BJ (cell line): Measurements from ENCODE around the gene HYDIN. TPM values are rescaled to one million over a fixed set of nuclear protein-coding genes. Genes with fewer than 3 reads are reported as not detected.

ENCODE experiments used
- CTCF ChIA-PET: fragments of 350-600 bp; formaldehyde crosslinking; extraction: SDS; loops from one replicate; lab custom pipeline; 2021; ENCODE audit warnings: antibody characterized with exemption, inconsistent platforms; lab: Yijun Ruan, JAX
- POLR2A ChIA-PET: fragments of 300-600 bp; sonication (Branson Sonifier 250); formaldehyde crosslinking; extraction: SDS; loops from one replicate; lab custom pipeline; 2021; ENCODE audit warnings: antibody characterized with exemption; lab: Charles Lee
- DNase-seq: peaks from one replicate; pipeline ENCODE4 v3.0.0-alpha.2; 2011; ENCODE audit warnings: low read depth
- H3K27me3 ChIP-seq: 2 replicates; pipeline ENCODE4 v1.6.0; 2011; ENCODE audit warnings: low read length; ENCODE audit not compliant: control insufficient read depth, insufficient read depth
- H3K36me3 ChIP-seq: 2 replicates; pipeline ENCODE4 v1.5.1; 2011; ENCODE audit warnings: low read length; ENCODE audit not compliant: control insufficient read depth, insufficient read depth
- H3K4me3 ChIP-seq: 2 replicates; pipeline ENCODE4 v1.5.1; 2011; ENCODE audit warnings: low read depth, mild to moderate bottlenecking, control low read depth, low read length
- polyA plus RNA-seq: library from polyadenylated mRNA; depleted of rRNA; stranded (reverse); fragments of >200 nt; gene quantifications from 2 replicates; pipeline ENCODE4 v1.2.3, GENCODE V29; 2011
- TF ChIP-seq, protein P1 (sequence below): IDR thresholded peaks from 2 replicates; pipeline ENCODE4 v1.5.1; 2011; ENCODE audit warnings: low read depth, mild to moderate bottlenecking, control low read depth, inconsistent platforms, low read length, moderate library complexity; ENCODE audit not compliant: insufficient read depth

Gene HYDIN
- polyA plus RNA-seq, 1 experiment: 0.47 TPM

DNA sequence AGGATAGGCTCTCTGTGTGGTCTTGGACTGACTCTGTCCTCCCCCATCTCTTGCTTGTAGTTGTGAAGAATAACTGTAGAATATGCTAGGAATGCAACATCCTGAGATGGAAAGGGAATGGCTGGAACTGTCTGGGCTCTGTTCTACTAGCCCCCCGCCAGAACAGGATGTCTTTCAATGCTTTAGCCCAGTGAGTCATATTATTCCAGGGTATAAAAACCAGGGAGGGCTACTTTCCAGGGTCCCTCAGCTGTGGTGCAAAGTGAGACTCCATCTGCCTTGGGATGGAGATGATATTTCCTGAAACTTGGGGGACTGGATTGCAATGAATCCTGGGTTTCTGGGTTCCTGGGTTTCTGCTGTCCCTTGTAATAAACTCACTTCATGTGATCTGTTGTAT is 32.1 kb downstream of the HYDIN start:
- TF ChIP-seq, protein P1, sequence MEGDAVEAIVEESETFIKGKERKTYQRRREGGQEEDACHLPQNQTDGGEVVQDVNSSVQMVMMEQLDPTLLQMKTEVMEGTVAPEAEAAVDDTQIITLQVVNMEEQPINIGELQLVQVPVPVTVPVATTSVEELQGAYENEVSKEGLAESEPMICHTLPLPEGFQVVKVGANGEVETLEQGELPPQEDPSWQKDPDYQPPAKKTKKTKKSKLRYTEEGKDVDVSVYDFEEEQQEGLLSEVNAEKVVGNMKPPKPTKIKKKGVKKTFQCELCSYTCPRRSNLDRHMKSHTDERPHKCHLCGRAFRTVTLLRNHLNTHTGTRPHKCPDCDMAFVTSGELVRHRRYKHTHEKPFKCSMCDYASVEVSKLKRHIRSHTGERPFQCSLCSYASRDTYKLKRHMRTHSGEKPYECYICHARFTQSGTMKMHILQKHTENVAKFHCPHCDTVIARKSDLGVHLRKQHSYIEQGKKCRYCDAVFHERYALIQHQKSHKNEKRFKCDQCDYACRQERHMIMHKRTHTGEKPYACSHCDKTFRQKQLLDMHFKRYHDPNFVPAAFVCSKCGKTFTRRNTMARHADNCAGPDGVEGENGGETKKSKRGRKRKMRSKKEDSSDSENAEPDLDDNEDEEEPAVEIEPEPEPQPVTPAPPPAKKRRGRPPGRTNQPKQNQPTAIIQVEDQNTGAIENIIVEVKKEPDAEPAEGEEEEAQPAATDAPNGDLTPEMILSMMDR: no peak
- no peak for DNase-seq
- Histone ChIP-seq H3K4me3 (no peak overlapping the region), H3K36me3 (no peaks in the 10 kb centered on the region), H3K27me3 (no peaks in the 10 kb centered on the region)
- ChIA-PET CTCF (no interaction called here), POLR2A (no interaction called here)

DNA sequence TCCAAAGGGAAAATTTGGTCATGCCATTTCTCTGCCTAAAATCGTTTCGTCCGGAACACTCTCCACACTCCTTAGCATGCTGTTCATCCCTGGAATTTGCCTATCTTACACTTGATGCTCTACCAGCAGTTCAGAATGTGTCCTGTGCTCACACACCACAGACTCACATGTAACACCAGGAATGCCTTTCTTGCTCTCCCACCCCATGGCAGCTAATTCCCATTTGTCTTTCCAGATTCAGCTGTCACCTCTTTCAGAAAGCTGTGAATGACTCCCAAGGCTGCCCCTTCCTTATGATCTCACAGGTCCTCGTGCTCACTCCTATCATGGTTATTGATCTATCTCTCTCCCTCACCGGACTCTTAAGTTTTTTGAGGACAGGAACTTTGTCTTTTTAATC is 38.1 kb downstream of the HYDIN start:
- TF ChIP-seq, protein P1: no peak
- POLR2A ChIA-PET: no interaction called here
- Histone ChIP-seq H3K36me3 (no peaks in the 10 kb centered on the region), H3K27me3 (no peaks in the 10 kb centered on the region; the same call in 1 of the 2 replicates), H3K4me3 (no peak overlapping the region)
- CTCF ChIA-PET: no interaction called here
- DNase-seq: no peak

DNA sequence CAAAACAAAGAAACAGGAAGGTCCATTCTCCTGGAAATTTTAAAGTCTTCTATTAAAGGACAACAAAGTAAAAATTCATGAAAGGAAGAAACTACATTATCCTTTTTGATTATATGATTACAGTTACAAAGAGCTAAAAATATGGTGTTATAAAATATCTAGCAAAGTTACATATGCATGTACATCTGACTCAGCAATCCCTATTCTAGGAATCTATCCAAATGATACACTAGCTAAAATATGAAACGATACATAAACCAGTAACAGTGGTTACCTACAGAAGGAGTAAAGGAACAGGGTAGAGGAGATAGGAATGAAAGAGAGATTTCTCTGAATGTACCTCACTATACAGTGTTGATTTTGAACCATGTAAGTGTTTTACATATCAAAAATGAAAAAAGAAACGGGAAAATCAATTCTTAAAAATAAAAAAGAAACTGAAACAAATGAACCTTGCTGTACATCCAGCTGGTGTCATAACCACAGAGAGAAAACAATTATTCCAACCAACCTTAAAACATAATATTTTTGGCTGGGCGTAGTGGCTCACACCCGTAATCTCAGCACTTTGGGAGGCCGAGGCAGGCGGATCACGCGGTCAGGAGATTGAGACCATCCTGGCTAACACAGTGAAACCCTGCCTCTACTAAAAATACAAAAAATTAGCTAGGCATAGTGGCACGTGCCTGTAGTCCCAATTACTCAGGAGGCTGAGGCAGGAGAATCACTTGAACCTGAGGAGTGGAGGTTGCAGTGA is 41.4 kb downstream of the HYDIN start:
- POLR2A ChIA-PET: no interaction called here
- CTCF ChIA-PET: no interaction called here
- no peaks in the 10 kb centered on the region for H3K36me3 ChIP-seq
- TF ChIP-seq, protein P1: no peak
- no peaks in the 10 kb centered on the region; the same call in 1 of the 2 replicates for H3K27me3 ChIP-seq
- DNase-seq: no peak
- no peak overlapping the region for H3K4me3 ChIP-seq

DNA sequence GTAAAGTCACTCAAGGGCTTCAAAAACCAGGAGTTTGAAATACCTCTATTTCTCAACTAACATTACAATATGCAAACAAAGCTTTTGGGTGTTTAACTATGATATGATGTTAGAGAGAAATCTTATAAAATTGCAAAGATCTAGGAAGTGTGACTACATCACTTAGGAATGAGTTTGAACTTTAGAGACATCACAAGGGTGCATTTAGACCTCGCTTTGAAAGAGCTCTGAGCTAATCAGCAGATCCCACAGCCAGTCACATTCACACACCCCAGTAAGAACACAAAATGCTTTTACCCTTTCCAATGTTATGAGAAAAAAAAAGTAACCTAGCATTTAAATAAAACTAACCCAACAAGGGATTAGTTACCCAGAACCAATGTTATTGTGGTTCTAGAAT is 45.2 kb downstream of the HYDIN start:
- H3K4me3 ChIP-seq: no peak overlapping the region
- DNase-seq: no peak
- ChIA-PET CTCF (interaction anchor here (0.7 to 1.4 kb wide), 2 partner anchors 26 to 354 kb away, joined by 3 to 4 read pairs; no protein-coding TSS in a partner anchor), POLR2A (no interaction called here)
- no peaks in the 10 kb centered on the region for H3K27me3 ChIP-seq
- no peaks in the 10 kb centered on the region for H3K36me3 ChIP-seq
- TF ChIP-seq, protein P1: no peak

DNA sequence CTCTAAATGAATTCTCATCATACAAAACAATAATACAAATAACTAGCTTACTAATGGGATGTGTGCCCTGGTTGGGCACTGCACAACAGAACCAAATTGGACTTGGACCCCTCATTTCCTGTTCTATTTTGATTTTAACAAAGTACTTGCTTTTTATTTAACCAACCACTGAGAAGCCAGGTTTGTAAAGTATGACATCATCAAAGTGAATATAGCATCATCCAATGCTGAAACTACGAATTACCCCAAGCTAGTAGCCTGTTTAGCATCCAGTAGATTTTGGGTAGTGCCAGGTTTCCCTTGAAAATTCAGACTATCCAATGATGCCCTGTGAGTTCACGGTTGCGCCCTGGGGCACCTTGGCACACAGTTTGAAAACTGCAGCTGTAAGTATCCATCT is 51.0 kb downstream of the HYDIN start:
- no peak for DNase-seq
- TF ChIP-seq, protein P1: no peak
- no peak overlapping the region for H3K4me3 ChIP-seq
- ChIA-PET CTCF (no interaction called here), POLR2A (no interaction called here)
- H3K27me3 ChIP-seq: no peaks in the 10 kb centered on the region
- H3K36me3 ChIP-seq: no peaks in the 10 kb centered on the region
